Dermis microvascular lymphatic vessel endothelial cell (primary cell): ENCODE measurements around the gene PRIMA1. TPM values are rescaled to one million over a fixed set of nuclear protein-coding genes. Genes with fewer than 3 reads are reported as not detected.

Experiments
- DNase-seq, 2 donors: peaks; one replicate each; pipeline versions ENCODE4 v3.0.0 to v3.0.0-alpha.2; 2010; ENCODE audit warnings: low read depth in 2 of 2
- total RNA-seq: library from RNA; depleted of rRNA; stranded (reverse); fragments of >200 nt; gene quantifications from 2 replicates; pipeline ENCODE4 v1.2.1, GENCODE V29; 2014

Gene PRIMA1
- total RNA-seq, 1 donor from 2014 or later, result not detected

GRCh38 chr14:93757206-93757605 lies 31.1 kb downstream of the PRIMA1 start:
- no peak for DNase-seq

- DNase-seq, result no peak
Observed at GRCh38 chr14:93753647-93754046, 34.6 kb downstream of the PRIMA1 start.

GRCh38 chr14:93752980-93753561 lies 35.2 kb downstream of the PRIMA1 start:
- no peak for DNase-seq

- DNase-seq, result no peak
Observed at GRCh38 chr14:93751946-93752655, 36.2 kb downstream of the PRIMA1 start.

- no peak for DNase-seq
Observed at GRCh38 chr14:93749076-93749420, 39.2 kb downstream of the PRIMA1 start.

- no peak for DNase-seq
Observed at GRCh38 chr14:93748208-93749075, 39.8 kb downstream of the PRIMA1 start.

- no peak for DNase-seq
Observed at GRCh38 chr14:93747560-93747959, 40.7 kb downstream of the PRIMA1 start.

- no peak for DNase-seq
Observed at GRCh38 chr14:93747102-93747501, 41.2 kb downstream of the PRIMA1 start.

- no peak for DNase-seq
Observed at GRCh38 chr14:93745603-93746273, 42.5 kb downstream of the PRIMA1 start.

GRCh38 chr14:93744876-93745275 lies 43.4 kb downstream of the PRIMA1 start:
- no peak for DNase-seq

GRCh38 chr14:93744176-93744575 lies 44.1 kb downstream of the PRIMA1 start:
- DNase-seq, result no peak

- DNase-seq, result no peak
Observed at GRCh38 chr14:93743270-93744060, 44.8 kb downstream of the PRIMA1 start.

GRCh38 chr14:93742761-93743160 lies 45.5 kb downstream of the PRIMA1 start:
- no peak for DNase-seq

GRCh38 chr14:93741556-93742230 lies 46.6 kb downstream of the PRIMA1 start:
- DNase-seq, result no peak

- no peak for DNase-seq
Observed at GRCh38 chr14:93737634-93738033, 50.7 kb downstream of the PRIMA1 start.

GRCh38 chr14:93736378-93737014 lies 51.8 kb downstream of the PRIMA1 start:
- DNase-seq, result no peak

- DNase-seq, result no peak
Observed at GRCh38 chr14:93735206-93735605, 53.1 kb downstream of the PRIMA1 start.

GRCh38 chr14:93734086-93734822 lies 54.0 kb downstream of the PRIMA1 start:
- DNase-seq, result no peak

- no peak for DNase-seq
Observed at GRCh38 chr14:93733631-93734030, 54.7 kb downstream of the PRIMA1 start.
